ENCODE measurements around the gene CAND2.

The CAND2 gene

DNA sequence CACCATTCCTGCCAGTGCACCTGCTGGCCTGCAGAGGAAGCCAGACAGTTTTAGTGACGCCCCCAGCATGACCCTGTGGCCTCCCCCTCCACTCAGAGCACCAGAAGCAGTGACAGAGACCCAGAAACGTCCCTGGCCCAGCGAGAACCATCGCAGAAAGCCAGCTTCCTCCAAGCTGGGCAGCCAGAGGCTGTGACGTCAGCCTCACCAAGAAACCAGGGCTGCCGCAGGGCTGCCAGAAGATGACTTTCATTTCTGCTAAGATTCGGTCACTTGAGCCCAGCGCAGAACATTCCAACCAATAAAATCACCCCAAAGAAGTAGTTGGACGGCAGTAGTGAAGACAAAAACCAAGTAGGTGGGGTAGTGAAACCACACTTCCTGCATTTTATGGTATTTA lies 74.5 kb downstream of the CAND2 start:
- TF ChIP-seq CREB1 (IDR thresholded peaks at IDR 0.05; ENCODE audit: low read depth) (no peak), EP300 (IDR thresholded peaks at IDR 0.05; ENCODE audit: borderline replicate concordance) (no peak), TEAD4 (IDR thresholded peaks at IDR 0.05) (no peak), YY1 (IDR thresholded peaks at IDR 0.05; ENCODE audit: low read depth) (no peak), CEBPB (IDR thresholded peaks at IDR 0.05) (no peak), TAF1 (IDR thresholded peaks at IDR 0.05; ENCODE audit: low read depth) (no peak), TCF12 (IDR thresholded peaks at IDR 0.05; ENCODE audit: low read depth) (no peak), MAX (IDR thresholded peaks at IDR 0.05) (no peak), FOXM1 (IDR thresholded peaks at IDR 0.05; ENCODE audit: borderline replicate concordance, low read depth) (no peak), RAD21 (IDR thresholded peaks at IDR 0.05; ENCODE audit: low read depth) (no peak), ZBTB7A (IDR thresholded peaks at IDR 0.05; ENCODE audit: low read depth) (no peak), EGR1 (IDR thresholded peaks at IDR 0.05) (no peak), NFIC (IDR thresholded peaks at IDR 0.05) (no peak)
- TF ChIP-seq, protein P1, sequence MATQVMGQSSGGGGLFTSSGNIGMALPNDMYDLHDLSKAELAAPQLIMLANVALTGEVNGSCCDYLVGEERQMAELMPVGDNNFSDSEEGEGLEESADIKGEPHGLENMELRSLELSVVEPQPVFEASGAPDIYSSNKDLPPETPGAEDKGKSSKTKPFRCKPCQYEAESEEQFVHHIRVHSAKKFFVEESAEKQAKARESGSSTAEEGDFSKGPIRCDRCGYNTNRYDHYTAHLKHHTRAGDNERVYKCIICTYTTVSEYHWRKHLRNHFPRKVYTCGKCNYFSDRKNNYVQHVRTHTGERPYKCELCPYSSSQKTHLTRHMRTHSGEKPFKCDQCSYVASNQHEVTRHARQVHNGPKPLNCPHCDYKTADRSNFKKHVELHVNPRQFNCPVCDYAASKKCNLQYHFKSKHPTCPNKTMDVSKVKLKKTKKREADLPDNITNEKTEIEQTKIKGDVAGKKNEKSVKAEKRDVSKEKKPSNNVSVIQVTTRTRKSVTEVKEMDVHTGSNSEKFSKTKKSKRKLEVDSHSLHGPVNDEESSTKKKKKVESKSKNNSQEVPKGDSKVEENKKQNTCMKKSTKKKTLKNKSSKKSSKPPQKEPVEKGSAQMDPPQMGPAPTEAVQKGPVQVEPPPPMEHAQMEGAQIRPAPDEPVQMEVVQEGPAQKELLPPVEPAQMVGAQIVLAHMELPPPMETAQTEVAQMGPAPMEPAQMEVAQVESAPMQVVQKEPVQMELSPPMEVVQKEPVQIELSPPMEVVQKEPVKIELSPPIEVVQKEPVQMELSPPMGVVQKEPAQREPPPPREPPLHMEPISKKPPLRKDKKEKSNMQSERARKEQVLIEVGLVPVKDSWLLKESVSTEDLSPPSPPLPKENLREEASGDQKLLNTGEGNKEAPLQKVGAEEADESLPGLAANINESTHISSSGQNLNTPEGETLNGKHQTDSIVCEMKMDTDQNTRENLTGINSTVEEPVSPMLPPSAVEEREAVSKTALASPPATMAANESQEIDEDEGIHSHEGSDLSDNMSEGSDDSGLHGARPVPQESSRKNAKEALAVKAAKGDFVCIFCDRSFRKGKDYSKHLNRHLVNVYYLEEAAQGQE (IDR thresholded peaks at IDR 0.05; ENCODE audit: low read depth) = no peak
- TF ChIP-seq, protein P2, sequence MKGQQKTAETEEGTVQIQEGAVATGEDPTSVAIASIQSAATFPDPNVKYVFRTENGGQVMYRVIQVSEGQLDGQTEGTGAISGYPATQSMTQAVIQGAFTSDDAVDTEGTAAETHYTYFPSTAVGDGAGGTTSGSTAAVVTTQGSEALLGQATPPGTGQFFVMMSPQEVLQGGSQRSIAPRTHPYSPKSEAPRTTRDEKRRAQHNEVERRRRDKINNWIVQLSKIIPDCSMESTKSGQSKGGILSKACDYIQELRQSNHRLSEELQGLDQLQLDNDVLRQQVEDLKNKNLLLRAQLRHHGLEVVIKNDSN (IDR thresholded peaks at IDR 0.05) = no peak

- no peak for TF ChIP-seq ZBTB7A (IDR thresholded peaks at IDR 0.05; ENCODE audit: low read depth)
- TF ChIP-seq CREB1 (IDR thresholded peaks at IDR 0.05; ENCODE audit: low read depth) = no peak
- TF ChIP-seq, protein P1 (IDR thresholded peaks at IDR 0.05; ENCODE audit: low read depth) = no peak
- no peak for TF ChIP-seq EGR1 (IDR thresholded peaks at IDR 0.05)
- TF ChIP-seq RAD21 (IDR thresholded peaks at IDR 0.05; ENCODE audit: low read depth) = no peak
- TF ChIP-seq TEAD4 (IDR thresholded peaks at IDR 0.05) = no peak
- no peak for TF ChIP-seq CEBPB (IDR thresholded peaks at IDR 0.05)
- no peak for TF ChIP-seq EP300 (IDR thresholded peaks at IDR 0.05; ENCODE audit: borderline replicate concordance)
- no peak for TF ChIP-seq FOXM1 (IDR thresholded peaks at IDR 0.05; ENCODE audit: borderline replicate concordance, low read depth)
- TF ChIP-seq, protein P2 (IDR thresholded peaks at IDR 0.05) = no peak
- no peak for TF ChIP-seq YY1 (IDR thresholded peaks at IDR 0.05; ENCODE audit: low read depth)
- no peak for TF ChIP-seq TAF1 (IDR thresholded peaks at IDR 0.05; ENCODE audit: low read depth)
- TF ChIP-seq TCF12 (IDR thresholded peaks at IDR 0.05; ENCODE audit: low read depth) = no peak
- TF ChIP-seq NFIC (IDR thresholded peaks at IDR 0.05) = no peak
- no peak for TF ChIP-seq MAX (IDR thresholded peaks at IDR 0.05)
Measured at GRCh38 chr3:12871404-12871983, 75.0 kb downstream of the CAND2 start.

GRCh38 chr3:12875857-12876836 lies 79.7 kb downstream of the CAND2 start:
- TF ChIP-seq NFIC (IDR thresholded peaks at IDR 0.05) (no peak), MAX (IDR thresholded peaks at IDR 0.05) (no peak), RAD21 (IDR thresholded peaks at IDR 0.05; ENCODE audit: low read depth) (no peak)

GRCh38 chr3:12877040-12877439 lies 80.6 kb downstream of the CAND2 start:
- no peak for TF ChIP-seq TAF1 (IDR thresholded peaks at IDR 0.05; ENCODE audit: low read depth)
- TF ChIP-seq, protein P1 (IDR thresholded peaks at IDR 0.05; ENCODE audit: low read depth) = no peak
- TF ChIP-seq EP300 (IDR thresholded peaks at IDR 0.05; ENCODE audit: borderline replicate concordance) = no peak
- TF ChIP-seq CEBPB (IDR thresholded peaks at IDR 0.05) = no peak
- TF ChIP-seq EGR1 (IDR thresholded peaks at IDR 0.05) = no peak
- TF ChIP-seq CREB1 (IDR thresholded peaks at IDR 0.05; ENCODE audit: low read depth) = no peak
- TF ChIP-seq MAX (IDR thresholded peaks at IDR 0.05) = no peak
- TF ChIP-seq FOXM1 (IDR thresholded peaks at IDR 0.05; ENCODE audit: borderline replicate concordance, low read depth) = no peak
- TF ChIP-seq TEAD4 (IDR thresholded peaks at IDR 0.05) = no peak
- TF ChIP-seq TCF12 (IDR thresholded peaks at IDR 0.05; ENCODE audit: low read depth) = no peak
